Pancreas (tissue), 10 donors: ENCODE data around the gene ARFGAP1. TPM values are rescaled to one million over a fixed set of nuclear protein-coding genes. Genes with fewer than 3 reads are reported as not detected.

Source experiments
- ATAC-seq, 4 donors: fragments of 200-7000 bp; cut with Tn5 transposase; one replicate each; pipeline versions ENCODE4 v1.8.0 to v1.9.1; 2020; ENCODE audit warnings: mild to moderate bottlenecking in 4 of 4, moderate library complexity in 4 of 4
- DNase-seq, 6 donors: peaks; one replicate each; pipeline ENCODE4 v3.0.0-alpha.2; 2020
- FAIRE-seq: peaks from 2 replicates; lab custom pipeline; 2012; peaks lifted over from hg19 to GRCh38; lab: Jason Lieb, UNC
- H3K27ac ChIP-seq, 4 donors: fragments of 200-600 bp; sonication (generic); 1 replicate in 3 of 4; 2 replicates in 1 of 4; pipeline versions ENCODE4 v1.5.0 to v1.8.0; 2020
- H3K27me3 ChIP-seq, 4 donors: fragments of 200-600 bp; one replicate each; pipeline ENCODE4 v1.8.0; 2021
- H3K36me3 ChIP-seq, 3 donors: fragments of 200-600 bp; sonication (generic) in 1 of 3; one replicate each; pipeline versions ENCODE4 v1.5.0 to v1.8.0; 2020 to 2021
- H3K4me1 ChIP-seq, 3 donors: fragments of 200-600 bp; one replicate each; pipeline ENCODE4 v1.8.0; 2021
- H3K4me3 ChIP-seq, 4 donors: fragments of 200-600 bp; sonication (generic) in 2 of 4; one replicate each; pipeline versions ENCODE4 v1.5.0 to v1.8.0; 2020 to 2021
- H3K9me3 ChIP-seq, 4 donors: fragments of 200-600 bp; one replicate each; pipeline ENCODE4 v1.8.0; 2021
- WGBS, 2 donors: extraction: QIAGEN DNeasy Blood & Tissue Kit; methylation state at CpG; one replicate each; pipeline ENCODE4 v1.1.7; 2013; 5-methylcytosine and 5-hydroxymethylcytosine counted together
- intact Hi-C, 3 donors: fragments of 100-400 bp; cut with DNase I; formaldehyde crosslinking; loops; one replicate each; pipeline versions ENCODE4 v1.11.1 to v1.14.2; 2022
- polyA plus RNA-seq, 2 donors: library from polyadenylated mRNA; stranded (reverse); fragments of 200-250 nt; gene quantifications; one replicate each; pipeline ENCODE4 v1.2.3, GENCODE V29; 2013
- total RNA-seq, 6 donors: library from RNA; stranded (reverse); fragmentation: NEBNext Ultra II Directional in 4 of 6; extraction: Animal tissue kit (Norgen Biotek cat#: 25700) in 4 of 6; gene quantifications; one replicate each; pipeline versions ENCODE4 v1.2.1 to v1.2.4, GENCODE V29; 2021 to 2023
- TF ChIP-seq, protein P1 (sequence below), 4 donors: fragments of 200-600 bp; sonication (generic) in 3 of 4; IDR thresholded peaks; one replicate each; pipeline versions ENCODE4 v1.5.0 to v1.8.0; 2021; ENCODE audit warnings: antibody characterized with exemption in 4 of 4
- donor health status: healthy with polysubstance abuse.
- donor health status: DM: no; HTN: no; CAD: no; lungs with moderate emphysema.
- donor health status: DM: no; HTN: no; CAD: no.
- donor health status: control.
- donor health status: control.
- donor health status: Bipolar disorder and iron deficiency.
- donor health status: DM: yes; HTN: yes; CAD: no.
- donor health status: DM: no; HTN: no; CAD: no.
- donor health status: DM: no; HTN: no; CAD: no.
- donor health status: DM: yes; HTN: yes; CAD: no.

ARFGAP1 gene
- total and polyA plus RNA-seq, 8 donors: 34.0 to 251 (median 53.3) TPM

DNA sequence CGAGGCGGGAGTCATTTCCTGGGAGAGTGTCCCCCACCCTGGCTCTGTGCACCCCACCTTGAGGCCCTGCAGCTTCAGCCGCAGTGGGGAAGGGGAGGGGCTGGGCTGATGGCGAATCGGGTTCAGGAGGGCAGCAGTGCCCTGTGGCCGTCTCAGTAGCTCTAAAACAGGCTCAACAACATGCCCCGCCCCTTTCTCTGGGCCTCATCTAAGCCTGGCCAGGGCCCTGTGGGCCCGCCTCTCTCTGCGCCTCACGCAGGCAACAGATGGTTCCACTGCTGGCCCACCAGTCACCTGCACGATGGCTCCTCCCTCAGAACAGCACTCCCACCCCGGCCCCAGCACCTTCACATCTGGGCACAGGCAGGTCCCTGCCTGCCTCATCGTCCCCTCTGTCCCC lies 58.3 kb downstream of the ARFGAP1 start:
- ATAC-seq: no peak
- Histone ChIP-seq H3K4me3 (no peak overlapping the region), H3K27ac (no peak overlapping the region), H3K4me1 (no peaks in the 10 kb centered on the region), H3K9me3 (no peaks in the 10 kb centered on the region), H3K27me3 (peaks cover 0 to 5% (median 0%) of the 10 kb centered on the region in 4 donors), H3K36me3 (no peaks in the 10 kb centered on the region)
- WGBS, 2 donors: 59 to 68% methylated on average over 13 of the region's 13 CpGs
- intact Hi-C loops: no loop called here
- peak in 1 of 6 donors; percentile 40 for DNase-seq
- FAIRE-seq: no peak
- TF ChIP-seq, protein P1, sequence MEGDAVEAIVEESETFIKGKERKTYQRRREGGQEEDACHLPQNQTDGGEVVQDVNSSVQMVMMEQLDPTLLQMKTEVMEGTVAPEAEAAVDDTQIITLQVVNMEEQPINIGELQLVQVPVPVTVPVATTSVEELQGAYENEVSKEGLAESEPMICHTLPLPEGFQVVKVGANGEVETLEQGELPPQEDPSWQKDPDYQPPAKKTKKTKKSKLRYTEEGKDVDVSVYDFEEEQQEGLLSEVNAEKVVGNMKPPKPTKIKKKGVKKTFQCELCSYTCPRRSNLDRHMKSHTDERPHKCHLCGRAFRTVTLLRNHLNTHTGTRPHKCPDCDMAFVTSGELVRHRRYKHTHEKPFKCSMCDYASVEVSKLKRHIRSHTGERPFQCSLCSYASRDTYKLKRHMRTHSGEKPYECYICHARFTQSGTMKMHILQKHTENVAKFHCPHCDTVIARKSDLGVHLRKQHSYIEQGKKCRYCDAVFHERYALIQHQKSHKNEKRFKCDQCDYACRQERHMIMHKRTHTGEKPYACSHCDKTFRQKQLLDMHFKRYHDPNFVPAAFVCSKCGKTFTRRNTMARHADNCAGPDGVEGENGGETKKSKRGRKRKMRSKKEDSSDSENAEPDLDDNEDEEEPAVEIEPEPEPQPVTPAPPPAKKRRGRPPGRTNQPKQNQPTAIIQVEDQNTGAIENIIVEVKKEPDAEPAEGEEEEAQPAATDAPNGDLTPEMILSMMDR (IDR thresholded peaks at IDR 0.05): no peak

DNA sequence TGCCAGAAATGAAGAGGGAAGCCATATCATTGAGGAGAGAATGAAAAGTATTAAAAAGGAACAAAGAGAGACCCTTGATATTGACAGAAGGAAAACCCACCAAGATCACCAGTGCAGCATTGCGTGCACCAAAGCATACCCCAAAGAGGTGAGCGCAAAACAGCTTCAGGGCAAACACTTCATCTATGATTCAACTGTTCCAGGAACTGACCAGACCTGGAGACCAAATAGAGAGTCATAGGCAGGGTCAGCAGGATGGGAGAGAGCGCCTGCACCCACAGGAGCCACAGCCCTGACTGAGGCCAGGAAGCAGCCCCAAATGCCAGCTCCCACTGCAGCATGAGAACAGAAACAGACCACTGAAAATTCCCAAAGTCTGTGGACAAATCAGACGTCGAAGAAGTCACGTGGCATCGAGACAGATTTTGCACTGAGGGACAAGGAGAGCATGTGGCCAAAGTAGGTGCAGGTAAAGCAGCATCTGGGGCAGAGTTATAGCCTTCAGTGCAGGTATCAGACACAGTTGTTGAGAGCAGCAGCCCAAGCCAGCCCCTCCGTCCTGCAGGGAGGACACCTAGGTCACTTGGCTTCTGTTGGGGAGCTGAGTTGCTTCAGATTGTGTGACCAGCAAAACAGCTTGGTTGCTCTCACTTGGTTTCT lies 59.3 kb downstream of the ARFGAP1 start:
- WGBS, 2 donors: 80 to 87% methylated on average over 8 of the region's 8 CpGs

DNA sequence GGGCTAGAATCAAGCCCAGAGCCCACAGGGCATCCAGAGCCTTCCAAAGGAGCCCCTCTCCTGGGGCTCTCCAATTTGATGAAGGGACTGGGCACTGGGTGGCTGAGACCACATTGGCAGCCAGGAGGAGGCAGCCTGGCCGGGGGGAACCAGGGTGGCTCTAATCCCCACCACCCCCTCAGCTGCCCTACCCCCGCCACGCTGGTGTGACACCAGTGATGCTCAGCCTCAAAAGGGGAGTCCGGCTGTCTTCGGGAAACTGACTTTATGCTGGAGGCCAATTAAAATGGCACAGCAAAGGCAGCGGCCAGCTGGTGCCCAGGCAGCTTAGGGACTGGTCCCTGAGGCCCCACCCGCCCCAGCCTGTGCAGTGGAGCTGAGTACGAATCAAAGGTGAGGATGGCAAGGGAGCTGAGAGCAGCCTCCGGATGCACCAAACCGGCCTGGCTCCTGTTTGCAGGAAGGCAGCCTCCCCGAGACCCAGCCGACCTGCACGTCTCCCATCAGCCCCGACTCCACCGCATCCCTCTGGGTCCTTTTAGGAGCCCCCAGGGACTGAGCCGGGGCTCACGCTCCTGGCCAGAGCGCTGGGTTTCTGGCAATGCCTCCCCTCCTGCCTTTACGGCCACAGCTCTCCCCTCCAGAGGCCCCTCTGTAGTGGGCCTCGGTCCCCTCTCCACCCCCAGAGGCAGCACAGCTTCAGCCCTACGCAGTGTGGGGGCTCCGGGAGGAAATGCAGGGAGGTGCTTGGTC lies 60.1 kb downstream of the ARFGAP1 start:
- H3K36me3 ChIP-seq: no peaks in the 10 kb centered on the region
- TF ChIP-seq, protein P1 (IDR thresholded peaks at IDR 0.05): no peak
- H3K9me3 ChIP-seq: no peaks in the 10 kb centered on the region
- no peak overlapping the region for H3K27ac ChIP-seq
- ATAC-seq (no peak), FAIRE-seq (no peak), DNase-seq (peak in 2 of 6 donors; percentile 11 to 40)
- intact Hi-C loops: no loop called here
- H3K4me1 ChIP-seq: no peaks in the 10 kb centered on the region
- H3K4me3 ChIP-seq: no peak overlapping the region
- peaks cover 0 to 5% (median 0%) of the 10 kb centered on the region in 4 donors for H3K27me3 ChIP-seq
- WGBS, 2 donors: 65 to 74% methylated on average over 22 of the region's 22 CpGs

More for the DNA sequence above, 59.3 kb downstream of the ARFGAP1 start:
- intact Hi-C loops: no loop called here
- FAIRE-seq (no peak), DNase-seq (peak in 1 of 6 donors; percentile 14), ATAC-seq (no peak)
- no peaks in the 10 kb centered on the region for H3K4me1 ChIP-seq
- H3K27ac ChIP-seq: no peak overlapping the region
- H3K27me3 ChIP-seq: peaks cover 0 to 5% (median 0%) of the 10 kb centered on the region in 4 donors
- no peaks in the 10 kb centered on the region for H3K36me3 ChIP-seq
- TF ChIP-seq, protein P1 (IDR thresholded peaks at IDR 0.05): no peak
- H3K4me3 ChIP-seq: no peak overlapping the region
- no peaks in the 10 kb centered on the region for H3K9me3 ChIP-seq

DNA sequence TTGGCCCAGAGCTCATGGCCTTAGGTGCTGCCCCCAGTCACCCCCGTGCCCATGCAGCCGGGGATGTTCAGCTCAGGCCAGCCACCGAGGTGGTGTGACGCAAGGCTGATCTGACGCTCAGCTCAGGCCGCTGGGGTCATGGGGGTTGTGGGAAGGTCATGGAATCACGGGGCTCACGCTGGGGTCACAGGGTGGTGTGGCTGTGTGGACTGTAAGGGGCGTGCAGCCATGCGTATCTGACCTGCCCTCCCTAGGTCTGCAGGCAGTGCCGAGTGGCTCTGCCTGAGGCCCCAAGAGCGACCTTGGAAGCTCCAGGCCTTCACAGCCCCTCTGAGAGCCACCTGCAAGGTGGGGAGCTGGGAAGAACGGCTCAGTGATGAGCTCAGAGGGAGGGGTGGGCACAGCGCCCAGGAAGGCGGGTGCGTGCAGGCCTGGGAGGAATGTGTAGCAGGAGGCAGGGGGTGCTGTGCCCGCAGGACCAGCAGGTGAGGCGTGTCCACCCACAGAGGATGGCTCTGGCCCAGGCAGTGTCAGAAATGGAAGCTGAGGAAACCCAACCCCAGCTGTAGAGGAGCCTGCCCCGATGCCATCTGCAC lies 60.7 kb downstream of the ARFGAP1 start:
- no peak for ATAC-seq
- no peaks in the 10 kb centered on the region for H3K4me1 ChIP-seq
- peak in 1 of 6 donors; percentile 51 for DNase-seq
- H3K36me3 ChIP-seq: no peaks in the 10 kb centered on the region
- 59 to 63% methylated on average over 19 of the region's 19 CpGs for WGBS, 2 donors
- no peak for FAIRE-seq
- H3K9me3 ChIP-seq: no peaks in the 10 kb centered on the region
- TF ChIP-seq, protein P1 (IDR thresholded peaks at IDR 0.05): no peak
- H3K27me3 ChIP-seq: peaks cover 0 to 5% (median 0%) of the 10 kb centered on the region in 4 donors
- H3K27ac ChIP-seq: no peak overlapping the region
- intact Hi-C loops: no loop called here
- H3K4me3 ChIP-seq: no peak overlapping the region
